Hepatocyte (in vitro differentiated cells): Measurements from ENCODE around the gene SEMA5B. TPM values are rescaled to one million over a fixed set of nuclear protein-coding genes. Genes with fewer than 3 reads are reported as not detected.

Experiments used
- DNase-seq: peaks from one replicate; pipeline ENCODE4 v3.0.0-alpha.2; 2016; ENCODE audit warnings: low spot score
- H2AFZ ChIP-seq: fragments of 200-600 bp; sonication (generic); 2 replicates; pipeline ENCODE4 v1.6.0; 2016; ENCODE audit warnings: antibody characterized with exemption, mild to moderate bottlenecking
- H3K27ac ChIP-seq: fragments of 200-600 bp; sonication (generic); 2 replicates; pipeline ENCODE4 v1.5.1; 2016; ENCODE audit warnings: mild to moderate bottlenecking
- H3K27me3 ChIP-seq: fragments of 200-600 bp; sonication (generic); 2 replicates; pipeline ENCODE4 v1.6.1; 2016
- H3K36me3 ChIP-seq: fragments of 200-600 bp; sonication (generic); replicated peaks from 2 replicates; pipeline ENCODE4 v1.5.1; 2016; ENCODE audit warnings: low read depth; ENCODE audit not compliant: insufficient read depth
- H3K4me1 ChIP-seq: fragments of 200-600 bp; sonication (generic); 2 replicates; pipeline ENCODE4 v1.5.1; 2016; ENCODE audit warnings: mild to moderate bottlenecking, moderate library complexity; ENCODE audit not compliant: insufficient read depth
- H3K4me2 ChIP-seq: fragments of 200-600 bp; sonication (generic); 2 replicates; pipeline ENCODE4 v1.6.0; 2016
- H3K4me3 ChIP-seq: fragments of 200-600 bp; sonication (generic); 2 replicates; pipeline ENCODE4 v1.5.1; 2016; ENCODE audit warnings: mild to moderate bottlenecking
- H3K79me2 ChIP-seq: fragments of 200-600 bp; sonication (generic); 2 replicates; pipeline ENCODE4 v1.6.0; 2017; ENCODE audit warnings: mild to moderate bottlenecking
- H3K9me2 ChIP-seq: fragments of 200-600 bp; sonication (generic); replicated peaks from 2 replicates; pipeline ENCODE4 v1.6.0; 2017; ENCODE audit warnings: mild to moderate bottlenecking; ENCODE audit not compliant: insufficient read depth
- H3K9me3 ChIP-seq: fragments of 200-600 bp; sonication (generic); 2 replicates; pipeline ENCODE4 v1.5.1; 2016; ENCODE audit warnings: low read depth, mild to moderate bottlenecking
- H4K20me1 ChIP-seq: fragments of 200-600 bp; sonication (generic); 2 replicates; pipeline ENCODE4 v1.6.0; 2016; ENCODE audit warnings: mild to moderate bottlenecking; ENCODE audit not compliant: insufficient read depth, poor library complexity, severe bottlenecking
- CTCF ChIP-seq: fragments of 200-600 bp; sonication (generic); IDR thresholded peaks from 2 replicates; pipeline ENCODE4 v1.5.1; 2016; ENCODE audit warnings: antibody characterized with exemption, mild to moderate bottlenecking; ENCODE audit not compliant: poor library complexity
- EZH2 ChIP-seq: fragments of 200-600 bp; sonication (generic); IDR thresholded peaks from 2 replicates; pipeline ENCODE4 v1.6.1; 2016; ENCODE audit warnings: antibody characterized with exemption, mild to moderate bottlenecking, borderline replicate concordance
- EZH2phosphoT487 ChIP-seq: fragments of 200-600 bp; sonication (generic); IDR thresholded peaks from one replicate; pipeline ENCODE4 v1.6.1; 2018; ENCODE audit warnings: antibody characterized with exemption, mild to moderate bottlenecking, low read depth, moderate library complexity; ENCODE audit not compliant: unreplicated experiment, severe bottlenecking
- WGBS: methylation state at CpG from one replicate; pipeline ENCODE4 v1.1.6; 2016; ENCODE audit warnings: low lambda C conversion rate; ENCODE audit errors: missing lambda C conversion rate; 5-methylcytosine and 5-hydroxymethylcytosine counted together
- polyA plus RNA-seq: library from polyadenylated mRNA; unstranded; fragments of >200 nt; fragmentation: Nextera tagmentation; extraction: Ambion mirVana; gene quantifications from 2 replicates; pipeline ENCODE4 v1.2.1, GENCODE V29; 2016
- total RNA-seq: library from RNA; depleted of rRNA; stranded (reverse); fragments of >200 nt; gene quantifications from 2 replicates; pipeline ENCODE4 v1.2.3, GENCODE V29; 2014

Gene SEMA5B
- total and polyA plus RNA-seq, 2 experiments from 2014 or later: 1.4 to 4.2 TPM

GRCh38 chr3:123006609-123007008 lies 21.0 kb downstream of the SEMA5B start:
- Histone ChIP-seq H2AFZ (no peak overlapping the region), H3K9me2 (no peaks in the 10 kb centered on the region), H3K79me2 (no peaks in the 10 kb centered on the region), H4K20me1 (no peaks in the 10 kb centered on the region), H3K27me3 (peaks cover 8% of the 10 kb centered on the region), H3K4me2 (no peak overlapping the region), H3K4me3 (no peak overlapping the region), H3K4me1 (no peaks in the 10 kb centered on the region), H3K27ac (no peak overlapping the region), H3K9me3 (no peaks in the 10 kb centered on the region), H3K36me3 (no peaks in the 10 kb centered on the region)
- no peak for TF ChIP-seq EZH2
- TF ChIP-seq EZH2phosphoT487: no peak
- TF ChIP-seq CTCF: no peak
- no peak for DNase-seq
- WGBS: 82% methylated on average over 2 of the region's 2 CpGs

GRCh38 chr3:123005291-123005690 lies 22.3 kb downstream of the SEMA5B start:
- Histone ChIP-seq H4K20me1 (no peaks in the 10 kb centered on the region), H3K36me3 (no peaks in the 10 kb centered on the region), H3K27me3 (peaks cover 12% of the 10 kb centered on the region), H3K4me3 (no peak overlapping the region), H3K4me1 (no peaks in the 10 kb centered on the region), H3K27ac (no peak overlapping the region), H3K9me3 (no peaks in the 10 kb centered on the region), H3K4me2 (no peak overlapping the region), H2AFZ (no peak overlapping the region), H3K79me2 (no peaks in the 10 kb centered on the region), H3K9me2 (no peaks in the 10 kb centered on the region)
- no peak for TF ChIP-seq CTCF
- TF ChIP-seq EZH2phosphoT487: no peak
- TF ChIP-seq EZH2: no peak
- DNase-seq: no peak
- 100% methylated on average over 1 of the region's 1 CpG for WGBS

GRCh38 chr3:123004201-123004918 lies 23.2 kb downstream of the SEMA5B start:
- WGBS: 56% methylated on average over 5 of the region's 5 CpGs
- no peak for DNase-seq
- H3K79me2 ChIP-seq: no peaks in the 10 kb centered on the region
- no peaks in the 10 kb centered on the region for H3K4me1 ChIP-seq
- TF ChIP-seq CTCF (no peak), EZH2phosphoT487 (no peak), EZH2 (no peak)
- H4K20me1 ChIP-seq: no peaks in the 10 kb centered on the region
- H3K4me3 ChIP-seq: no peak overlapping the region
- no peak overlapping the region for H3K4me2 ChIP-seq
- no peaks in the 10 kb centered on the region for H3K36me3 ChIP-seq
- H3K27ac ChIP-seq: no peak overlapping the region
- no peaks in the 10 kb centered on the region for H3K9me2 ChIP-seq
- no peaks in the 10 kb centered on the region for H3K9me3 ChIP-seq
- H2AFZ ChIP-seq: no peak overlapping the region
- H3K27me3 ChIP-seq: peaks cover 12% of the 10 kb centered on the region
